SK-N-MC (cell line): ENCODE results near the gene ADAMTSL1.

ENCODE experiments used
- EZH2 ChIP-seq: fragments of 200-600 bp; sonication (generic); IDR thresholded peaks from one replicate; pipeline ENCODE4 v1.6.1; 2017; ENCODE audit warnings: antibody characterized with exemption
- FOXP2 ChIP-seq: optimal IDR thresholded peaks from 2 replicates; pipeline ENCODE3; 2011; ENCODE audit warnings: mild to moderate bottlenecking, moderate library complexity; ENCODE audit not compliant: insufficient read depth; ENCODE audit errors: extremely low read length, control extremely low read depth
- POLR2AphosphoS5 ChIP-seq: IDR thresholded peaks from 2 replicates; pipeline ENCODE4 v1.6.1; 2012; ENCODE audit warnings: mild to moderate bottlenecking, low read depth, low read length, borderline replicate concordance

DNA sequence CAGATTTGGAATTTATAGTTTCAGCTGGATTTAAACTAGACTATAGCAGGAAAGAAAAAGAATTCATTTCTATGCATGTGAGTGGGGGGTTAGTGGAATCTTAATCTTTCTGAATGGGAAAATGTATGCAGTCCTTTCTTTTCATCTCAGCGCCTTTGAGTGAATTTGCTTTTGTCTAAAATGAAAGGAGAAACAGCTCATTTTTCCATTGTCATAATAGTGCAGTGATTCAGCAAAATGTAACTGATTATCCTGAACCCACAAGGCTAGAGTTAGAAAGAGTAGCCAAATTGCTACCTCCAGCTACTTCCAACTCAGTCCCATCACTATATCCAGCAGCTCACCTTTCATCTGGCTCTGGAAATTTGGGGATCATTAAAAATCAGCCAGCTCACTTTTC lies 134.4 kb downstream of the ADAMTSL1 start:
- TF ChIP-seq POLR2AphosphoS5, result no peak
- no peak for TF ChIP-seq EZH2
- TF ChIP-seq FOXP2, result no peak
